Karpas-422 (cell line): ENCODE results near the gene CPTP. TPM values are rescaled to one million over a fixed set of nuclear protein-coding genes. Genes with fewer than 3 reads are reported as not detected.
A peak's percentile ranks its signal among the peaks of the same experiment; 100 is the strongest.

Experiments used
- DNase-seq: peaks from one replicate; pipeline ENCODE4 v3.0.0-alpha.2; 2015
- H2AFZ ChIP-seq: fragments of 200-600 bp; sonication (generic); 2 replicates; pipeline ENCODE4 v1.6.1; 2014; ENCODE audit warnings: antibody characterized with exemption, low read length, mixed read lengths
- H3K27ac ChIP-seq: fragments of 200-600 bp; sonication (generic); 2 replicates; pipeline ENCODE4 v1.5.1; 2014; ENCODE audit warnings: mild to moderate bottlenecking, low read length, moderate library complexity
- H3K27me3 ChIP-seq: fragments of 200-600 bp; sonication (generic); 2 replicates; pipeline ENCODE4 v1.6.1; 2014; ENCODE audit warnings: low read length, mixed read lengths
- H3K36me3 ChIP-seq: fragments of 200-600 bp; sonication (generic); 2 replicates; pipeline ENCODE4 v1.6.1; 2014; ENCODE audit warnings: low read length, mixed read lengths; ENCODE audit not compliant: insufficient read depth
- H3K4me1 ChIP-seq: fragments of 200-600 bp; sonication (generic); 2 replicates; pipeline ENCODE4 v1.6.1; 2014; ENCODE audit warnings: mild to moderate bottlenecking, low read length, mixed read lengths
- H3K4me2 ChIP-seq: fragments of 200-600 bp; sonication (generic); 2 replicates; pipeline ENCODE4 v1.6.1; 2014; ENCODE audit warnings: low read length, low read depth, mild to moderate bottlenecking; ENCODE audit not compliant: poor library complexity, severe bottlenecking
- H3K4me3 ChIP-seq: fragments of 200-600 bp; sonication (generic); 2 replicates; pipeline ENCODE4 v1.5.1; 2014; ENCODE audit warnings: mild to moderate bottlenecking, antibody characterized with exemption, low read length, mixed read lengths
- H3K79me2 ChIP-seq: fragments of 200-600 bp; sonication (generic); 2 replicates; pipeline ENCODE4 v1.6.1; 2014; ENCODE audit warnings: mild to moderate bottlenecking, low read length, mixed read lengths
- H3K9ac ChIP-seq: fragments of 200-600 bp; sonication (generic); 2 replicates; pipeline ENCODE4 v1.6.0; 2014; ENCODE audit warnings: low read length
- H3K9me2 ChIP-seq: fragments of 200-600 bp; sonication (generic), shearing (Covaris generic); replicated peaks from 2 replicates; pipeline ENCODE4 v1.6.0; 2014; ENCODE audit warnings: mild to moderate bottlenecking, low read length, moderate library complexity; ENCODE audit not compliant: insufficient read depth
- H3K9me3 ChIP-seq: fragments of 300-700, 200-600 bp; sonication (generic); 2 replicates; pipeline ENCODE4 v1.6.1; 2014; ENCODE audit warnings: low read length, mixed read lengths
- H4K20me1 ChIP-seq: fragments of 200-600 bp; sonication (generic); 2 replicates; pipeline ENCODE4 v1.6.1; 2014; ENCODE audit warnings: mild to moderate bottlenecking, antibody characterized with exemption, low read length, low read depth; ENCODE audit not compliant: insufficient read depth
- total RNA-seq: library from RNA; depleted of rRNA; stranded (reverse); fragments of >200 nt; shearing (Covaris generic); gene quantifications from 2 replicates; pipeline ENCODE4 v1.2.3, GENCODE V29; 2014; ENCODE audit warnings: low replicate concordance

Gene CPTP
- total RNA-seq, 1 experiment from 2014 or later, result 35.0 TPM

GRCh38 chr1:1336931-1337792 is 12.6 kb downstream of the CPTP start:
- no peak overlapping the region for H3K27ac ChIP-seq
- H2AFZ ChIP-seq, result no peak overlapping the region
- DNase-seq, result no peak
- H3K4me1 ChIP-seq, result peaks cover 24% of the 10 kb centered on the region
- H3K9ac ChIP-seq, result no peak overlapping the region
- no peaks in the 10 kb centered on the region for H3K9me3 ChIP-seq
- H3K79me2 ChIP-seq, result peaks cover 3% of the 10 kb centered on the region; the same call in 1 of the 2 replicates
- H3K4me2 ChIP-seq, result no peak overlapping the region
- no peaks in the 10 kb centered on the region for H3K27me3 ChIP-seq
- H3K36me3 ChIP-seq, result peaks cover 5% of the 10 kb centered on the region
- H4K20me1 ChIP-seq, result peaks cover 17% of the 10 kb centered on the region
- no peak overlapping the region for H3K4me3 ChIP-seq
- no peaks in the 10 kb centered on the region for H3K9me2 ChIP-seq

GRCh38 chr1:1337793-1338147 is 13.2 kb downstream of the CPTP start:
- no peak overlapping the region for H3K27ac ChIP-seq
- no peaks in the 10 kb centered on the region for H3K27me3 ChIP-seq
- no peak overlapping the region for H3K9ac ChIP-seq
- H4K20me1 ChIP-seq, result peaks cover 17% of the 10 kb centered on the region
- DNase-seq, result peak; percentile 89
- H3K4me3 ChIP-seq, result no peak overlapping the region
- no peaks in the 10 kb centered on the region for H3K9me2 ChIP-seq
- no peak overlapping the region for H3K4me2 ChIP-seq
- H3K79me2 ChIP-seq, result peaks cover 2% of the 10 kb centered on the region; the same call in 1 of the 2 replicates
- H3K36me3 ChIP-seq, result peaks cover 5% of the 10 kb centered on the region
- no peak overlapping the region for H2AFZ ChIP-seq
- peaks cover 17% of the 10 kb centered on the region for H3K4me1 ChIP-seq
- H3K9me3 ChIP-seq, result no peaks in the 10 kb centered on the region

DNA sequence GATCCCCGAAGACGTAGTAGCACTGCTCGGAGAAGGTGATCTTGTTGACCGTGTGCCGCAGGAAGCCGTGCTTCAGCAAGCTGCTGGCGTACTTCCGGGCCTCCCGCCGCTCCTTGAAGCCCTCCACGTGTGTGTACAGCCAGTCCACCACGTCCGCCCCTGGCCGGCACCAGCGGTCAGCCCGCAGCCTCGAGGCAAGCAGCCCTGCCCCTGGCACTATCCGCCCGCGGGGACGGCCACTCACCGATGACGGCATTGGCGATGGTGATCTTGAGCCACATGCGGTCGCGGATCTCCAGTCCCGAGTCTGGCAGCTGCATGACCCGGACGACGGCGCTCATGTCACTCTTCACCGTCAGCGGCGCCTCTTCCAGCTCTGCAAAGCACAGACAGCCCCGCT is 13.7 kb downstream of the CPTP start:
- DNase-seq, result no peak
- no peak overlapping the region for H3K4me2 ChIP-seq
- H3K36me3 ChIP-seq, result peaks cover 5% of the 10 kb centered on the region
- no peak overlapping the region for H3K9ac ChIP-seq
- no peaks in the 10 kb centered on the region for H3K9me2 ChIP-seq
- H3K4me3 ChIP-seq, result no peak overlapping the region
- H4K20me1 ChIP-seq, result peaks cover 17% of the 10 kb centered on the region
- H2AFZ ChIP-seq, result no peak overlapping the region
- H3K27me3 ChIP-seq, result no peaks in the 10 kb centered on the region
- peaks cover 2% of the 10 kb centered on the region; the same call in 1 of the 2 replicates for H3K79me2 ChIP-seq
- no peak overlapping the region for H3K27ac ChIP-seq
- peaks cover 16% of the 10 kb centered on the region for H3K4me1 ChIP-seq
- H3K9me3 ChIP-seq, result no peaks in the 10 kb centered on the region

GRCh38 chr1:1340185-1340584 is 15.6 kb downstream of the CPTP start:
- H3K27me3 ChIP-seq, result no peaks in the 10 kb centered on the region
- no peak overlapping the region for H2AFZ ChIP-seq
- H3K4me3 ChIP-seq, result no peak overlapping the region
- DNase-seq, result no peak
- peaks cover 21% of the 10 kb centered on the region for H3K79me2 ChIP-seq
- no peak overlapping the region for H3K27ac ChIP-seq
- peaks cover 11% of the 10 kb centered on the region for H3K4me1 ChIP-seq
- H3K9me3 ChIP-seq, result no peaks in the 10 kb centered on the region
- H3K36me3 ChIP-seq, result peaks cover 5% of the 10 kb centered on the region; the same call in 1 of the 2 replicates
- H3K9me2 ChIP-seq, result no peaks in the 10 kb centered on the region
- H3K9ac ChIP-seq, result no peak overlapping the region
- no peak overlapping the region for H3K4me2 ChIP-seq
- peaks cover 29% of the 10 kb centered on the region for H4K20me1 ChIP-seq

GRCh38 chr1:1340791-1341548 is 16.4 kb downstream of the CPTP start:
- no peaks in the 10 kb centered on the region for H3K27me3 ChIP-seq
- H3K9ac ChIP-seq, result no peak overlapping the region
- H3K27ac ChIP-seq, result no peak overlapping the region
- H3K9me3 ChIP-seq, result no peaks in the 10 kb centered on the region
- H3K4me1 ChIP-seq, result peaks cover 15% of the 10 kb centered on the region
- DNase-seq, result no peak
- no peaks in the 10 kb centered on the region for H3K9me2 ChIP-seq
- H2AFZ ChIP-seq, result no peak overlapping the region
- no peak overlapping the region for H3K4me2 ChIP-seq
- H3K36me3 ChIP-seq, result peaks cover 5% of the 10 kb centered on the region; the same call in 1 of the 2 replicates
- H3K79me2 ChIP-seq, result peaks cover 29% of the 10 kb centered on the region
- H4K20me1 ChIP-seq, result peaks cover 30% of the 10 kb centered on the region
- no peak overlapping the region for H3K4me3 ChIP-seq

GRCh38 chr1:1341549-1342021 is 17.0 kb downstream of the CPTP start:
- Histone ChIP-seq H3K9me2 (no peaks in the 10 kb centered on the region), H3K4me1 (peaks cover 21% of the 10 kb centered on the region), H3K4me3 (no peak overlapping the region), H3K9me3 (no peaks in the 10 kb centered on the region), H2AFZ (no peak overlapping the region), H3K27ac (no peak overlapping the region), H3K9ac (no peak overlapping the region), H3K27me3 (no peaks in the 10 kb centered on the region), H3K36me3 (peaks cover 5% of the 10 kb centered on the region; the same call in 1 of the 2 replicates), H3K79me2 (peaks cover 35% of the 10 kb centered on the region), H3K4me2 (no peak overlapping the region), H4K20me1 (peaks cover 36% of the 10 kb centered on the region)
- DNase-seq, result no peak

DNA sequence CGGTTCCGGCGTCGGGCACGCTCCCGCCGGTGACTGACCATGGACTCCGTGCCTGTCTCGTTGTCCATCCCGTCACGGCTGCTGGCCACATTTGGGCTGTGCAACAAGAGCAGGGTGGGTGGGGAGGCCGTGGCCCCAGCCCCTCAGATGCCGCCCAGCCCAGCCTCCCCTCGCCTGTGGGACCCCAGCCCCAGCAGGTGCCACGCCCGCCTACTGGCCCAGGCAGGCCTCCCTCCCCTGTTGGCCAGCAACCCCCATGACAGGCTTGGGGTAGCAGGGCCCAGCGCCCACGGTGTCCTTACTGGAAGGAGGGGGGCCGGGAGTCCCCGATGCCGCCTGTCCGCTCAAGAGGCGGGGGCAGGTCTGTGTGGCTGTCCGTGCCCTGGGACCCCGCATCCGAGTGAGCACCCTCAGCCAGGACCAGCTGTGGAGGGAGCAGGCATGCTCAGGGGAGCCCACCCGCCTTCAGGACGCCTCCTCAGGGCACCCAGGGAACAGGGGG is 17.5 kb downstream of the CPTP start:
- Histone ChIP-seq H3K4me2 (no peak overlapping the region), H3K27me3 (no peaks in the 10 kb centered on the region), H3K4me1 (peaks cover 26% of the 10 kb centered on the region), H2AFZ (no peak overlapping the region), H3K79me2 (peaks cover 40% of the 10 kb centered on the region), H4K20me1 (peaks cover 36% of the 10 kb centered on the region), H3K4me3 (no peak overlapping the region), H3K9ac (no peak overlapping the region), H3K9me2 (no peaks in the 10 kb centered on the region), H3K9me3 (no peaks in the 10 kb centered on the region), H3K27ac (no peak overlapping the region), H3K36me3 (peaks cover 5% of the 10 kb centered on the region; the same call in 1 of the 2 replicates)
- no peak for DNase-seq

DNA sequence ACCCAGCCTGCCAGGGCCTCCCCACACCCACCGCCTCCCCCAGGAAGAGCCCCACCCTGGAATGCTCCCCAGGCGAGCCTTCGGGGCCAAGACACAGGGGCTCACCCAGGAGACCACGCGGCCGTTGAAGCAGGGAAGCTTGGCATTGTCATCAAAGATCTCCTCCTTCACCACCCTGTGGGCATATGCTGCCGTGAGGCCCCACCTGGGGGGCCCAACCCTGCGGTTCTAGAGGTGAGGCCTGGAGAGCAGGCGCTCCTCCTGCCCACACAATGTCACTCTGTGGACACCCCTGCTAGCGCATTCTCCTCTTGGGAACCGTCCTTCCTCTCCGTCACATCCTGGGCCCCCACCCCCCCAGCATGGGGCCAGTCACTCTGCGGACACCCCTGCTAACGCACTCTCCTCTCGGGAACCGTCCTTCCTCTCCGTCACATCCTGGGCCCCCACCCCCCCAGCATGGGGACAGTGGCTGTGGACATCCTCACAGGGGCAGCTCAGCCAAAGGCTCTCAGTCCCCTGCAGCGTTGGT is 18.0 kb downstream of the CPTP start:
- no peak overlapping the region for H3K27ac ChIP-seq
- no peak overlapping the region for H3K4me2 ChIP-seq
- H3K4me1 ChIP-seq, result peaks cover 29% of the 10 kb centered on the region
- no peaks in the 10 kb centered on the region for H3K9me3 ChIP-seq
- DNase-seq, result no peak
- no peak overlapping the region for H3K4me3 ChIP-seq
- no peak overlapping the region for H2AFZ ChIP-seq
- no peaks in the 10 kb centered on the region for H3K9me2 ChIP-seq
- H4K20me1 ChIP-seq, result peaks cover 37% of the 10 kb centered on the region; the same call in 1 of the 2 replicates
- H3K36me3 ChIP-seq, result peaks cover 3% of the 10 kb centered on the region; the same call in 1 of the 2 replicates
- no peak overlapping the region for H3K9ac ChIP-seq
- H3K27me3 ChIP-seq, result no peaks in the 10 kb centered on the region
- peaks cover 46% of the 10 kb centered on the region for H3K79me2 ChIP-seq
